ENCODE results near the gene NXPH3.

Gene NXPH3

GRCh38 chr17:49576917-49577649, 1.4 kb downstream of the NXPH3 start:
- H3K9me3 ChIP-seq (ENCODE audit: severe bottlenecking), result no peaks in the 10 kb centered on the region
- H3K4me3 ChIP-seq (ENCODE audit: severe bottlenecking), result peak overlapping the region; percentile 45
- H3K36me3 ChIP-seq (ENCODE audit: low read depth), result no peaks in the 10 kb centered on the region
- no peak overlapping the region for H3K27ac ChIP-seq (ENCODE audit: poor library complexity, severe bottlenecking)
- H3K27me3 ChIP-seq (ENCODE audit: insufficient read depth, poor library complexity, severe bottlenecking), result no peaks in the 10 kb centered on the region
- ATAC-seq (ENCODE audit: low read depth), result peak; percentile 6; the same call in 1 of the 3 replicates
- no peak for TF ChIP-seq CTCF (IDR thresholded peaks at IDR 0.05; ENCODE audit: poor library complexity, severe bottlenecking)
- peaks cover 8% of the 10 kb centered on the region for H3K4me1 ChIP-seq (ENCODE audit: insufficient read depth, poor library complexity, severe bottlenecking)
- no peak for DNase-seq (ENCODE audit: low spot score)

GRCh38 chr17:49577650-49577934, 1.9 kb downstream of the NXPH3 start:
- H3K27me3 ChIP-seq (ENCODE audit: insufficient read depth, poor library complexity, severe bottlenecking), result no peaks in the 10 kb centered on the region
- no peak for TF ChIP-seq CTCF (IDR thresholded peaks at IDR 0.05; ENCODE audit: poor library complexity, severe bottlenecking)
- H3K27ac ChIP-seq (ENCODE audit: poor library complexity, severe bottlenecking), result no peak overlapping the region
- no peaks in the 10 kb centered on the region for H3K36me3 ChIP-seq (ENCODE audit: low read depth)
- H3K4me3 ChIP-seq (ENCODE audit: severe bottlenecking), result no peak overlapping the region
- no peaks in the 10 kb centered on the region for H3K9me3 ChIP-seq (ENCODE audit: severe bottlenecking)
- no peak for DNase-seq (ENCODE audit: low spot score)
- ATAC-seq (ENCODE audit: low read depth), result no peak
- H3K4me1 ChIP-seq (ENCODE audit: insufficient read depth, poor library complexity, severe bottlenecking), result peaks cover 13% of the 10 kb centered on the region

GRCh38 chr17:49577963-49578362, 2.3 kb downstream of the NXPH3 start:
- H3K27ac ChIP-seq (ENCODE audit: poor library complexity, severe bottlenecking), result no peak overlapping the region
- no peaks in the 10 kb centered on the region for H3K9me3 ChIP-seq (ENCODE audit: severe bottlenecking)
- no peaks in the 10 kb centered on the region for H3K36me3 ChIP-seq (ENCODE audit: low read depth)
- no peak for ATAC-seq (ENCODE audit: low read depth)
- no peak for DNase-seq (ENCODE audit: low spot score)
- TF ChIP-seq CTCF (IDR thresholded peaks at IDR 0.05; ENCODE audit: poor library complexity, severe bottlenecking), result no peak
- peaks cover 17% of the 10 kb centered on the region for H3K4me1 ChIP-seq (ENCODE audit: insufficient read depth, poor library complexity, severe bottlenecking)
- no peaks in the 10 kb centered on the region for H3K27me3 ChIP-seq (ENCODE audit: insufficient read depth, poor library complexity, severe bottlenecking)
- H3K4me3 ChIP-seq (ENCODE audit: severe bottlenecking), result no peak overlapping the region

- Histone ChIP-seq H3K36me3 (ENCODE audit: low read depth) (no peaks in the 10 kb centered on the region), H3K9me3 (ENCODE audit: severe bottlenecking) (no peaks in the 10 kb centered on the region), H3K27ac (ENCODE audit: poor library complexity, severe bottlenecking) (no peak overlapping the region), H3K4me3 (ENCODE audit: severe bottlenecking) (no peak overlapping the region), H3K4me1 (ENCODE audit: insufficient read depth, poor library complexity, severe bottlenecking) (peaks cover 21% of the 10 kb centered on the region), H3K27me3 (ENCODE audit: insufficient read depth, poor library complexity, severe bottlenecking) (no peaks in the 10 kb centered on the region)
- ATAC-seq (ENCODE audit: low read depth), result no peak
- DNase-seq (ENCODE audit: low spot score), result no peak
- no peak for TF ChIP-seq CTCF (IDR thresholded peaks at IDR 0.05; ENCODE audit: poor library complexity, severe bottlenecking)
These were observed 2.7 kb downstream of the NXPH3 start for GRCh38 chr17:49578414-49578813.

GRCh38 chr17:49578952-49579500, 3.4 kb downstream of the NXPH3 start:
- Histone ChIP-seq H3K27ac (ENCODE audit: poor library complexity, severe bottlenecking) (no peak overlapping the region), H3K4me3 (ENCODE audit: severe bottlenecking) (no peak overlapping the region), H3K36me3 (ENCODE audit: low read depth) (no peaks in the 10 kb centered on the region), H3K4me1 (ENCODE audit: insufficient read depth, poor library complexity, severe bottlenecking) (peaks cover 23% of the 10 kb centered on the region), H3K9me3 (ENCODE audit: severe bottlenecking) (no peaks in the 10 kb centered on the region), H3K27me3 (ENCODE audit: insufficient read depth, poor library complexity, severe bottlenecking) (no peaks in the 10 kb centered on the region)
- ATAC-seq (ENCODE audit: low read depth) (no peak), DNase-seq (ENCODE audit: low spot score) (no peak)
- no peak for TF ChIP-seq CTCF (IDR thresholded peaks at IDR 0.05; ENCODE audit: poor library complexity, severe bottlenecking)
